ENCODE results near the gene MMP7. TPM values are rescaled to one million over a fixed set of nuclear protein-coding genes. Genes with fewer than 3 reads are reported as not detected.

MMP7 gene
- total RNA-seq, 1 experiment from 2014 or later = 0.34 TPM

DNA sequence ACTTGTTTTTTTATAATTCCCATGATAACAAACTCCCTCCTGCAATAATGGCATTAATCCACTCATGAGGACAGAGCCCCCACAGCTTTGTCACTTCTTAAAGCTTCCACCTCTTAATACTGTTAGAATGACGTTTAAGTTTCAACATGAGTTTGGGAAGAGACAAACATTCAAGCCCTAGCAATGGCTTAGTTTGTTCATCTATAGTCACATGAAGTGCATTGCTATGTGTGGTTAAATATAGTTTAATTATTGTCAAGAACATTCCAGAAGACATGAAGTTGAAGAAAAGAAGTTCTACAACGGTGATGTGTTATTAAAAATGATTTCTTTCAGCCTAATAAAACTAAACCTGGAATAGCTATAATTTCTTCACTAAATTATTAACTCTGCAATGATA is 30.6 kb downstream of the MMP7 start:
- H3K4me1 ChIP-seq (ENCODE audit: insufficient read depth, low read length, poor library complexity, severe bottlenecking) = no peaks in the 10 kb centered on the region
- no peaks in the 10 kb centered on the region for H3K27me3 ChIP-seq (replicated peaks; ENCODE audit: insufficient read depth, low read depth, low read length, poor library complexity)
- ChIA-PET CTCF (interaction anchor here (0.5 to 0.7 kb wide), 2 partner anchors 108 to 110 kb away, joined by 3 read pairs; no protein-coding TSS in a partner anchor), POLR2A (ENCODE audit: low non-redundant PET) (no interaction called here)
- H3K36me3 ChIP-seq (ENCODE audit: insufficient read depth, low read length, poor library complexity, severe bottlenecking) = no peaks in the 10 kb centered on the region
- H3K27ac ChIP-seq (ENCODE audit: low read depth, low read length, poor library complexity, severe bottlenecking) = no peak overlapping the region
- H3K9me3 ChIP-seq (ENCODE audit: low read depth, low read length, poor library complexity, severe bottlenecking) = no peaks in the 10 kb centered on the region
- no peak overlapping the region for H3K4me3 ChIP-seq (ENCODE audit: low read depth, low read length, poor library complexity, severe bottlenecking)
- TF ChIP-seq, protein P1, sequence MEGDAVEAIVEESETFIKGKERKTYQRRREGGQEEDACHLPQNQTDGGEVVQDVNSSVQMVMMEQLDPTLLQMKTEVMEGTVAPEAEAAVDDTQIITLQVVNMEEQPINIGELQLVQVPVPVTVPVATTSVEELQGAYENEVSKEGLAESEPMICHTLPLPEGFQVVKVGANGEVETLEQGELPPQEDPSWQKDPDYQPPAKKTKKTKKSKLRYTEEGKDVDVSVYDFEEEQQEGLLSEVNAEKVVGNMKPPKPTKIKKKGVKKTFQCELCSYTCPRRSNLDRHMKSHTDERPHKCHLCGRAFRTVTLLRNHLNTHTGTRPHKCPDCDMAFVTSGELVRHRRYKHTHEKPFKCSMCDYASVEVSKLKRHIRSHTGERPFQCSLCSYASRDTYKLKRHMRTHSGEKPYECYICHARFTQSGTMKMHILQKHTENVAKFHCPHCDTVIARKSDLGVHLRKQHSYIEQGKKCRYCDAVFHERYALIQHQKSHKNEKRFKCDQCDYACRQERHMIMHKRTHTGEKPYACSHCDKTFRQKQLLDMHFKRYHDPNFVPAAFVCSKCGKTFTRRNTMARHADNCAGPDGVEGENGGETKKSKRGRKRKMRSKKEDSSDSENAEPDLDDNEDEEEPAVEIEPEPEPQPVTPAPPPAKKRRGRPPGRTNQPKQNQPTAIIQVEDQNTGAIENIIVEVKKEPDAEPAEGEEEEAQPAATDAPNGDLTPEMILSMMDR (conservative IDR thresholded peaks at IDR 0.05; ENCODE audit: low read depth, low read length) = no peak
- TF ChIP-seq EZH2 (IDR thresholded peaks at IDR 0.05; ENCODE audit: borderline replicate concordance, low read depth, low read length, poor library complexity, severe bottlenecking) = no peak
- intact Hi-C loops (cut with micrococcal nuclease; ENCODE audit: unreplicated experiment) = loop anchor here (5.0 to 10.0 kb wide), 2 partner anchors 112 to 635 kb away; no protein-coding TSS in a partner anchor
- no TSS peak for BruUV-seq (replicated peaks)
- DNase-seq (ENCODE audit: low spot score) = no peak

DNA sequence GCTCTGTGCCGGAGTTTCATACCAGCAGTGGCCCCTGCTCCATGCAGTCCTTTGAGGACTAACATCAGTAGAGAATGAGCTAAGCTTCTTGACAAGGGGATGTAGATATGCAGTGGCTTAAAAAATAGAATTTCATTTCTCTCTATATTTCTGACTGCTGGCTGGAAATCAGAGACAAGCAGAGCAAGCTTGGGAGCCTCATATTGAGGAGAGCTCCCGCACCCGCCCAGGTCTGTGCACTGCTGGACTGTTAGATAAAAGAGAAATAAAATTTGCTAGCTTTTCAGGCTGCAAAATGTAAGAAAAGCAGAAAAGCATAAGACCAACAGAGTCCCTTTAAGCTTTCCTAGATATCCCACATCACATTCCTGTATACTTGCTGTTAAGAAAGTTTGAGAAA is 31.4 kb downstream of the MMP7 start:
- H3K27ac ChIP-seq (ENCODE audit: low read depth, low read length, poor library complexity, severe bottlenecking) = no peak overlapping the region
- no peaks in the 10 kb centered on the region for H3K4me1 ChIP-seq (ENCODE audit: insufficient read depth, low read length, poor library complexity, severe bottlenecking)
- CTCF ChIA-PET = interaction anchor here (0.6 to 0.7 kb wide), 2 partner anchors 26 to 109 kb away, joined by 3 to 7 read pairs; no protein-coding TSS in a partner anchor
- TF ChIP-seq, protein P1 (conservative IDR thresholded peaks at IDR 0.05; ENCODE audit: low read depth, low read length) = no peak
- no peak for TF ChIP-seq EZH2 (IDR thresholded peaks at IDR 0.05; ENCODE audit: borderline replicate concordance, low read depth, low read length, poor library complexity, severe bottlenecking)
- H3K4me3 ChIP-seq (ENCODE audit: low read depth, low read length, poor library complexity, severe bottlenecking) = no peak overlapping the region
- no peaks in the 10 kb centered on the region for H3K36me3 ChIP-seq (ENCODE audit: insufficient read depth, low read length, poor library complexity, severe bottlenecking)
- no TSS peak for BruUV-seq (replicated peaks)
- no peaks in the 10 kb centered on the region for H3K27me3 ChIP-seq (replicated peaks; ENCODE audit: insufficient read depth, low read depth, low read length, poor library complexity)
- POLR2A ChIA-PET (ENCODE audit: low non-redundant PET) = no interaction called here
- no peak for DNase-seq (ENCODE audit: low spot score)
- intact Hi-C loops (cut with micrococcal nuclease; ENCODE audit: unreplicated experiment) = loop anchor here (5.0 to 10.0 kb wide), 2 partner anchors 113 to 634 kb away; no protein-coding TSS in a partner anchor
- no peaks in the 10 kb centered on the region for H3K9me3 ChIP-seq (ENCODE audit: low read depth, low read length, poor library complexity, severe bottlenecking)

DNA sequence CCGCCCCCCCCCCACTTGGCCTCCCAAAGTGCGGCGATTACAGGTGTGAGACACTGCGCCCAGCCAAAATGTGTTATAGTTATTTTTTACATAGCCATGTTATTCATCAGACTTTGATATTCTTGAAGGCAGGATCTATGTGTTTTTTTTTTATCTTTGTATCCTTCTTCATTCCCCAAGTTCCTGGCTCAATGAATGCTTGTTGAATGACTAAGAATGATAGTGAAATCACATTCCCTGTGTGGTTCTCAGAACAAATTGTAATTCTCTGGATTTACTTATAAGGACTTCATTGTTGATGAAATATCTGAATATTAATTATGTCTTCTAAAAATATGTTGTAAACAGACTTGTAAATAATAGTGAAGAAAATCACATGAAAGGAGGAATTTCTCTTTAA is 33.5 kb downstream of the MMP7 start:
- no TSS peak for BruUV-seq (replicated peaks)
- no peaks in the 10 kb centered on the region for H3K9me3 ChIP-seq (ENCODE audit: low read depth, low read length, poor library complexity, severe bottlenecking)
- no peak overlapping the region for H3K4me3 ChIP-seq (ENCODE audit: low read depth, low read length, poor library complexity, severe bottlenecking)
- CTCF ChIA-PET = interaction anchor here (1.7 to 1.8 kb wide), 2 partner anchors 106 to 156 kb away, joined by 6 to 9 read pairs; no protein-coding TSS in a partner anchor
- POLR2A ChIA-PET (ENCODE audit: low non-redundant PET) = no interaction called here
- H3K36me3 ChIP-seq (ENCODE audit: insufficient read depth, low read length, poor library complexity, severe bottlenecking) = no peaks in the 10 kb centered on the region
- TF ChIP-seq EZH2 (IDR thresholded peaks at IDR 0.05; ENCODE audit: borderline replicate concordance, low read depth, low read length, poor library complexity, severe bottlenecking) = no peak
- TF ChIP-seq, protein P1 (conservative IDR thresholded peaks at IDR 0.05; ENCODE audit: low read depth, low read length) = no peak
- no peaks in the 10 kb centered on the region for H3K4me1 ChIP-seq (ENCODE audit: insufficient read depth, low read length, poor library complexity, severe bottlenecking)
- intact Hi-C loops (cut with micrococcal nuclease; ENCODE audit: unreplicated experiment) = loop anchor here (5.0 to 10.0 kb wide), 2 partner anchors 115 to 632 kb away; no protein-coding TSS in a partner anchor
- no peak overlapping the region for H3K27ac ChIP-seq (ENCODE audit: low read depth, low read length, poor library complexity, severe bottlenecking)
- no peaks in the 10 kb centered on the region for H3K27me3 ChIP-seq (replicated peaks; ENCODE audit: insufficient read depth, low read depth, low read length, poor library complexity)
- no peak for DNase-seq (ENCODE audit: low spot score)

All from A673 (cell line).